ENCODE measurements around the gene TMC8.
"Not testable (repeated sequence)": the region's sequence is repeated elsewhere in the genome, so short reads cannot be mapped to it uniquely, and the experiment has no call there.

The TMC8 gene

DNA sequence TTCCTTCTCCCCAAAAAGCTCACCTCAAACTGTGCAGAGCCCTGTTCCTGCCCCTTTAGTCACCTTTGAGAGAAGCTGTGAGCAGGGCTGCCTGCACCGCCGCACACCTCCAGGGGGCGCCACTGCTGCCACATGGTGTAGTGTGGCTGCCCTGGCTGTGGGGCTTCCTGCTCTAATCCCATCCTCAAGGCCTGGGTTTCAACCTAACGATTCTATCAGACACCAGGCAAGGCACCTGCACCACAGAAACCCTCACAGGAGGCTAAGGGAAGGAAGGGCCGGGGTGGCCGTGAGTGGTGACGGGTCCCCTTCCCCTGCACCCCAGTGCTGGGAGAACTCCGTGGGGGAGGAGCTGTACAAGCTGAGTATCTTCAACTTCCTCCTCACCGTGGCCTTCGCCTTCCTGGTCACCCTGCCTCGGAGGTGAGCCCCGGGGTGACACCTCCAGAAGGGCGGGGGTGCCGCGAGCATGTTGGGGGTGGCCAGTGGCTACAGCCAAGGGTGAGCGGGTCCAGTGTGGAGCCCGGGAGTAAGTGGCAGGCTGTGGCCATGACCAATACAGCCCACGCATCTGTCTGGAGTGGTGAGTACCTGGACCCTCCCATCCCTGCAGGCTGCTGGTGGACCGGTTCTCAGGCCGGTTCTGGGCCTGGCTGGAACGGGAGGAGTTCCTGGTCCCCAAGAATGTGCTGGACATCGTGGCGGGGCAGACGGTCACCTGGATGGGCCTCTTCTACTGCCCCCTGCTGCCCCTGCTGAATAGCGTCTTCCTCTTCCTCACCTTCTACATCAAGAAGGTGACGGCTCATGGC, 7.0 kb downstream of the TMC8 start:
- DNase-seq: no peak

DNA sequence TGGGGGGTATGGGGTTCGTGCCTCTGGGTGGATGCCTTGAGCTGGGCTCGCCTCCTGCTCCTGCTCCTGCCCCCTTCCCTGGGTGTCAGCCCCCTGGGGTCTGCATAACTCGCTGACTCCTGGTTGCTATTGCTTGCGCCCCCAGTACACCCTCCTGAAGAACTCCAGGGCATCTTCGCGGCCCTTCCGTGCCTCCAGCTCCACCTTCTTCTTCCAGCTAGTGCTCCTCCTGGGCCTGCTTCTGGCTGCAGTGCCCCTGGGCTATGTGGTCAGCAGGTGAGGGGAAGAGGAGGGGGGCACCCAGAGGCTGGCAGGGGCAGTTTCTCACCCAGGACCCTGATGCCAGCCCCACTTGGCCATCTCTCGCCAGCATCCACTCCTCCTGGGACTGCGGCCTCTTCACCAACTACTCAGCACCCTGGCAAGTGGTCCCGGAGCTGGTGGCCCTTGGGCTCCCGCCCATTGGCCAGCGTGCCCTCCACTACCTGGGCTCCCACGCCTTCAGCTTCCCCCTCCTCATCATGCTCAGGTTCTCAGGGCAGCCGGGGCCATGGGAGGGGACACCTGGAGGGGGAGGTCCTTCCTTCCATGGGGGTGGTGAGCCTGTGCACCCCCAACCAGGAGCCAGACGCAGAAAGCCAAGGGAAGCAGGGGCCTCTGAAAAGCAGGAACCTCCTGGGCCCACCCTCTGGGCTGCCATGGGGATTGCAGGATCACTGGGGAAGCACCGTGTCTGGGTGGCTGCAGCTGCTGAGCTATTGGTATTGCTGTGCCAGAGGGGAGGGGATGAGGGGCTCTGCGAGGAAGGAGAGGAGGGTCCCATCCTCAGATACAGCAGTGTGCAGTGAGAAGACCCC, 7.9 kb downstream of the TMC8 start:
- no peak for DNase-seq

DNA sequence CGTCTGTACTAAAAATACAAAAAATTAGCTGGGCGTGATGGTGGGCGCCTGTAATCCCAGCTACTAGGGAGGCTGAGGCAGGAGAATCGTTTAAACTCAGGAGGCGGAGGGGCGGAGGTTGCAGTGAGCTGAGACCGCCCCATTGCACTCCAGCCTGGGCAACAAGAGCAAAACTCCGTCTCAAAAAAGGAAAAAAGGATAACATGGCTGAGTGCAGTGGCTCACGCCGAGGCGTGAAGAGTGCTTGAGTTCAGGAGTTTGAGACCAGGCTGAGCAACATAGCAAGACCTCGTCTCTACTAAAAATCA, 9.2 kb downstream of the TMC8 start:
- DNase-seq: not testable (repeated sequence)

DNA sequence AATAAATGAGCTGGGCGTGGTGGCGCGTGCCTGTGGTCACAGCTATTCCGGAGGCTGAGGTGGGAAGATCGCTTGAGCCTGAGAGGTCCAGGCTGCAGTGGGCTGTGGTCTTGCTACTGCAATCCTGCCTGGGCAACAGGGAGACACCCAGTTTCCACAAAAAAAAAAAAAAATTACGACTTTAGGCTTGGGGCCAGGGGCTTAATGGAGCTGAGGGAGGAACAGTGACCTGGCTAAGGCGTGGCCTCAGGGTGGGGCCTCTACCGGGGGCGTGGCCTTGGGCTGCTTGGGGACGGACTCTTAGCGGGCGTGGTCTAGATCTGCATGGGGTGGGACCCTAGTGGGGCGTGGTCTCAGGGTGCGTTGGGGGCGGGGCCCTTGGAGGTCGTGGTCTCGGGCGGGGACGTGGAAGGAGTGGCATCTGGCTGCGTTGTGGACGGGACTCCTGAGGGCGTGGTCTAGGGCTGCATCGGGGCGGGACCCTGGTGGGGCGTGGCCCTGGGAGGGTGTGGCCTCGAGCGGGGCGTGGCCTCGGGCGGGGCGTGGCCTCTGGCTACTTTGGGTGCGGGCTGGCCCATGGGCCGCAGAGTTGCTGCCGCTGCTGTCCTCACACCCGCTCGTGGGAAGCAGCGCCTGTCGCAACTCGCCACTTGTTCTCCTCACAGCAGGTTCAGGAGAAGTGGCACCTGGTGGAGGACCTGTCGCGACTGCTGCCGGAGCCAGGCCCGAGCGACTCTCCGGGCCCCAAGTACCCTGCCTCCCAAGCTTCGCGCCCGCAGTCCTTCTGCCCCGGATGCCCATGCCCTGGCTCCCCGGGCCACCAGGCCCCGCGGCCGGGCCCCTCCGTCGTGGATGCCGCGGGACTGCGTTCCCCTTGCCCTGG, 9.8 kb downstream of the TMC8 start:
- DNase-seq: peak; percentile 100

DNA sequence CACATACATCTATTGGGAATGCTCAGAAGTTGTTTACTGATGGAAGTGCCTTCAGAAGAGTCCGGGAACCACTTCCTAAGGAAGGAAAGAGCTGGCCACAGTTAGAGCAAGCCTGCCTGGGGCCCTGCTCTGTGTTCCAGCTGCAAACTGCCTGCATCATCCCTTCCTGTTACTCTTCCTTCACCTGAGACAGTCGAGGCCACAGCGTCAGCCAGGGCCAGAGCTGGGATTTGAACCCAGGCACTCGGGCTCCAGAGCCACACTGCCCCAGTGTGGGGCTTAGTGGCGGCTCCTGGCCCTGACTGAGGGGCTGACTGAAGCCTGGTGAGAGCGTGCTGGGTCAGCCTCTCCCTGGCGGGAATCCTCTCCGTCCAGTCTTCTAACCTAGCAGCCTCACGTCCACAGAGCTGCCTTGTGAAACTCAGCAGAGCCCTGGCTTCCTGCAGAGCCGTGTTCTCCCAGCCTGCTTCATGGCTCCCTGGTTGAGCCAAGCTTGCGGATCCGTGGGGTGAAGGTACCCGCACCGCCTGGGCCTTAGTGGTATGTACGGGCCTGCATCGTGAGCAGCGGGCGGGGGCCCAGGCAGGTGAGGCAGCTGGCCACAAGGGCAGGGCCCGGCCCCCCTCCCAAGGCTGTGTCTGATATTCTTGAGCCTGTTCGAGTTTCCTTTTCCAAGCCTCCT, 11.0 kb downstream of the TMC8 start:
- DNase-seq: peak; percentile 81

DNA sequence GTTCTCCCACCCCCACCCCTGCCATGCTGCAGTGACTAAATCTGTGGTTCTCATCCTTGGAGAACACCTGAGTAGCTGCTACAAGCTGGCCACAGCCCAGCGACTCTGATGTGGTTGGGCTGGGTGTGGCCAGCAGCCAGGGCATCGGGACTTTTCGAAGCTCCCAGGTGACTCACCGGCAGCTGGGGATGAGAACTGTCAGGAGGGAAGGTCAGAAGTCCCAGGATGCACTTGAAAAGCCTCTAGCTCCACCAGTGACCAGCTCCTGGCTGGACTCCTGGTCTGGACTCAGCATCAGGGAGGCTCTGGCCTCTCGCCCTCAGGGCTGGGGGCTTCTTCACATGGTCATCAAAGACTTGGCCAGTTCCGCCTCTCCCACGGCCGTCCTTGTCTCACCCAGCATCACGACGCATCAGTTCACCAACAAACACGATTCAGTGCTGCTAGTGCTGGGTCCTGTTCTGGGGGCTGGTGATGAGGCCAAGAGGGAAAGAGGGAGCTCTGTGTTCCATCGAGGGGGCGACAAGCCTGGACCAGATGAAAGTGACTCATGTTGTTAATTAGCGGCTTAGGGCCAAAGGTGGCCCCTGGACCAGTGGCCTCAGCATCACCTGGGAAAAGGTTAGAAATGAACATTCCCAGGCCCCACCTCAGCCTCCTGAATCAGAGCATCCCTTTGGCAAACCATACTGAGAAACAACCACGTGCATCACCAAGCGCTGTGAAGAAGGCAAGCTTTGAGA, 11.7 kb downstream of the TMC8 start:
- DNase-seq: peak; percentile 98

DNA sequence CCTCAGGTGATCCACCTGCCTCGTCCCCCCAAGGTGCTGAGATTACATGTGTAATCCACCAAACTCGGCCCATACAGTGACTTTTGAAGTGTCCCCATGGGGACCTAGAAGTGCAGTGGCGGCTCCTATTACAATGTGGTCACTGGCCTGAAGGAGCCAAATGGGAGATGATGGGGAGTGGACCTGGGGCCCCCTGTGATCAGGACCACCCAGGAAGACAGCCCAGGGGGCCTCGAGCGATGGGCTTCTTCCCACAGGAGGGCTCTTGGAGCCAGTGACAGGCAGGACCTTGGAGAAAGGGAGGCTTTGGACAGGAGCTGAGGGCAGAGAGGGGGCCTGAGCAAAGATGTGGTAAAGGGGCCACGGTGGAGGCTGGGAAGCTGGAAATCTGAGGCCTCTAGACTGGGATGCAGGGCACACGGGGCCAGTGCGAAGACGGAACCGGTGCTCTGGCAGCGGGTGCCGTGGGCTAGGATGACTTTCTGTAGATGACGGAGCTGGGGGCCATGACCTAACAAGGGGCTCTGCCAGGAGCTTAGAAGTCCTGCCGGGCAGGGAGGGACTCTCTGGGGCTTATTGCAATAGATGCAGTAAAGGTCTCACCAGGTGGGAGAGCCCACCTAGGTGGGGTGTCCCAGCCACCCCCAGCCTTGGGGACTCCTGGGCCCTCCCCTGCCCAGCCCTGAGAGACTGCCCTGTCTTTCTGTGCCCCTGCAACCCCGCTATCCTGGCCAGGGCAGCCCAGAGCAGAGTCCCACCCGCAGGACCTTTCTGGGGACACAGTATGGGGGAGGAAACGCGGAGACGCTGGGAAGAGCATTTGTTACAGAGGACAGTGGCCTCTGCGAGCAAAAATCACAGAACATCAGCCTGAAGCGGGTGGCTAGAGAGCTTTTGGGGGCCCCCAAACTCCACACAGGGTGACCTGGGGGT, 12.9 kb downstream of the TMC8 start:
- DNase-seq: no peak

DNA sequence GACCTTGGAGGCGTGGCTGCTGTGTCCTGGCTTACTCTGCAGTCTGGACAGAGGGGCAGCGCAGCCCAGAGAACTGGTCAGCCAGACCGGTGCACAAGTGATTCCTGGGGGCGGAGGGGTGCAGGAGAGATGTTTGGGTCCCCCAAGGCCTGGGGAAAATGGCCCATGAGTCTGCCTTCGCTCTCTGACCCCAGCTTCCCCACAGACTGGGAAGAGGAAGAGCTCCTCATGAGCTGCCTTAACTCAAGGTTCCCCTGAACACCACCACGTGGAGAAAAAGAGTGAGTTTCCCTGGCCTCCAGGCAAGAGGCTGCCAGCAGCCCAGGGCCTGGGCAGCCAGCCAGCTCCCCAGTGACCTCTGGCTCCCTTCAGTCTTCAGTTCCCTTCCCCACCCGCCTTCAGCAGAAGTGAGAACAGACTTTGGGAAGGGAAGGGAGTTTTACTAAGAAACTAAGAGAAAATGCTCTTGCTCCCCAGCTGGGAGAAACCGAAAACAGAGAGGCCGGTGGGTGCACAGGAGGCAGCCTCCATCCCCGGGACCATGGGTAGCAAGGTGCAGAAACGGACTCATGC, 13.7 kb downstream of the TMC8 start:
- no peak for DNase-seq

DNA sequence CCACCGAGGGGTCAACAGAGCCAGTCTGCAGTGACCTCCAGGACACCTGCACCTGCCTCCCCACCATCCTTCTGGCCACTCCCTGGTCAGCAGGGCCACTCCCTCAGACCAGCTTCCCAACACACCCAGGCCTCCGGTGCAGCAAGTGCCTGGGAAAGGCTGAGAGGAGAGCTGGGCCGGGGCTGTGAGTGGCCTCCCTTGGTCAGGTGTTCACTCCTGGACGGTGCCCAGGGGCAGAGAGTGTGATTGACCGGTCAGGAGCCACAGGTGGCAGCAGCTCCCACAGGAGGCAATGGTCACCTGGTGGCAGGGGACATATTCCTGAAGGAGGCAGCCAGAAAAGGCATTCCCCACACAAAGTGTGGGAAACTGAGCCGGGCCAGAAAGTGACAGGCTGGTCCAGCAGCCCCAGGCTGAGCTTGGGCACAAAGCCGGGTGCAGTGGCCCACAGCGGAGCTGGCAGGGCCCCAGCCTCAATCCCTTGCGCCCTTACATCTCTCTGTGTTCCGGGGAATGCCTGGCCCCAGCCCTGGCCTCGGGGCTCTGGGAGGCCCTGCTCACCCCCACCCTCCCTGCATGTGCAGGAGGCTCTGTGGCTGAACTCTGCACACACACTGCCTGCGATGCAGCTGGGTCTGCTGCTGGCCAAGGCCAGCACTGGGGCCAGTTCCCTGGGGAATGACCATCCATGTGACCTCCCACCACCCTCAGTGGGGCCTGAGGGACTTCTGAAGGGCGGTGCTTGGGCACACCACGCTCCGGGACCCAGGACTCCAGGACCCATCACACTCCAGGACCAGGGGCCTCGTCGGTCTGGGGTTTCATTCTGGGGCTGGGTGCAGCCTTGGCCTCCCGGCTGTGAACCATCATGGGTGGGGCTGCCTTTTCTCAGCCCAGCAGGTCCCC, 14.4 kb downstream of the TMC8 start:
- DNase-seq: no peak

DNA sequence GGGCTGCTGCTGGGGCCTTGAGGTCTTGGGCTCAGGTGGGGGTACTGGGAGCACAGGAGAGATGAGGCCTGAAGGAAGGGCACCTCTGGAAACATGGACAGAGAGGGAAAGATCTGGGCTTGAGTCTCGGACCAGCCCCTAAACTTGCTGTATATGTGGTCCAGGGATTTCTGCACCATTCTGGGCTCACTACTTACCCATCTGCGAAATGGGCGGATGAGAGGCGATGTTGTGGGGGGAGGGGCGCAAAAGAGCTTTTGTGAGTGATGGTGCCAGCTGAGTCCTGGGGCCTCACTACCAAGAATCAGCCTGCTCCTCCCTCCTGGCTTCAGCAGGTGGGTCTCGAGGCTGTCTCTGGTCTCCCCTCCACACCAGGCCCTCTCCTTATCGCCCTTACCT, 15.9 kb downstream of the TMC8 start:
- DNase-seq: no peak

DNA sequence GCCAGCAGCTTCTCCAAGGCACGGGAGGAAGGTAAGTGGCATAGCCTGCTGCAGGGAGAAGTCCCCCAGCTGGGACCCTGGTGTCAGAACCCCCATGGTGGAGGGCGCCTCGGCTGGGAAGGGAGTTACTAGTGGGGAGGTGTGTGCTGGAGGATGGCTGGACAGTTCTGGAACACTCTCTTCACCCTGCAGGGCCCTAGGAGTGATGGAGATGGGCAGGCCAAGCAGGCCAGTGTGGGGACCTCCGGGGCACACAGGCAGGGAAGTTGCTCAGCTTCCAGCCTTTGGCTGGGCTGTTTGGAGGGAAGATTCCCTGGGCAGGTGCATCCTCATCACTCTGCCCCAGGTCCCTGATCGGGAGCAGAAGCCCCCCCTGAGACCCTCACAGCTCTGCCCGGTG, 16.3 kb downstream of the TMC8 start:
- DNase-seq: no peak

DNA sequence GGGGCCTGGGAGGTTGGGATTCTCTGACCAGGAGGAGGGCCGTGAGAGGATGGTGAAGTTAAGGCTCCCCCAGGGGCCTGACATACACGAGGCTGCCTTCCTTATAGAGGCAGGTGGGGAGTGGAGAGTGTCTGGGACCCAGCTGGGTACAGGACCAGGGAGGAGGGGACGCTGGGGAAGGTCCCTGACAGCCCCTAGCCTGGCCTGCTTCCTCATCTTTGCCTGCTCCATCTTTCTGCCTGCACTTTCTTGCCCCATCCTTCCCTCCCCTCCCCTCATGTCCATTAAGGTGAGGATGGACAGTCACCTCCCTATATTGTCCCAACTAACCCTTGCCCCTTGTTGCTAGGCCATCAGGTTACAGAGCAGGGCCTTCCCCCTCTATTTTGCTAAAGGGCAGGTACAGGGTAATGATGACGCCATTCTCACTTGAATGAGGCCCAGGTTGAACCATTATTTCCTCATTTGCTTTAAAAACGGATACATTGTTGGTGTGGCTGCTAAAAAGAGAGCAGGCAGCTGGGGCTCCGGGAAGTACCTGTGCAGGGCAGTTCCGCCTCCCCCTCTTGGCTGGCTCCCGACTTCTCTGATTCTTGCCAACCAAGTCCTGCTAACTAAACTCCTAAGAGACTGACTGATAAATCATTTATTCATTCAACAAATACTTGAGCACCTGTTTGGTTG, 16.9 kb downstream of the TMC8 start:
- no peak for DNase-seq

DNA sequence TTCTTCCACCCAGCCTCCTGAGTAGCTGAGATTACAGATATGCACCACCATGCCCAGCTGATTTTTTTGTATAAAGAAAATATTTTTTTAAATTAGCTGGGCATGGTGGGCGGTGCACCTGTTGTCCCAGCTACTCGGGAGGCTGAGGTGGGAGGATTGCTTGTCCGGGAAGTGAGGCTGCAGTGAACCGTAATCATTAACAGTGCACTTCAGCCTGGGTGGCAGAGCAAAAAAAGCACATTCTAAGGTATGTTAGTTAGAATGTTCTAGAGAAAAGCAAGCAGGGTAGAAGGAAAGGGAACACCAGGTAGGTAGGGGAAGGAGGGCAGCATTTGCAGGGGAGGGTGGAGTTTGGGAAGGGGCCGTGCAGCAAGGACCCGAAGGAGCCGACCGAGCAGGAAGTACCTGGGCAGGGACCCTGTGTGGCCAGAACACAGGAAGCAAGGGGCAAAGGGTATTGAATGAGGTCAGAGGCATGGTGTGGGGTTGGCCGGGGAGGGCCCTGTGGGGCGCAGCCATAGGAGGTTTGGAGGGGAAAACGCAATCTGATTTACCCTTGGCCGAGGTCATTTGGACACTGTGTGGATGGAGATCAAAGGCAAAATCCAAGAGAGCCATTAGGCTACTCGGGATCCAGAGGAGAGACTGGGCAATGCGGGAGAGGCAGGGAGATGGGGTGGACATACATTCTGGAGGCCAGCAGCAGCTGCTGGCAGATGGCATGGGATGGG, 17.9 kb downstream of the TMC8 start:
- DNase-seq: no peak

DNA sequence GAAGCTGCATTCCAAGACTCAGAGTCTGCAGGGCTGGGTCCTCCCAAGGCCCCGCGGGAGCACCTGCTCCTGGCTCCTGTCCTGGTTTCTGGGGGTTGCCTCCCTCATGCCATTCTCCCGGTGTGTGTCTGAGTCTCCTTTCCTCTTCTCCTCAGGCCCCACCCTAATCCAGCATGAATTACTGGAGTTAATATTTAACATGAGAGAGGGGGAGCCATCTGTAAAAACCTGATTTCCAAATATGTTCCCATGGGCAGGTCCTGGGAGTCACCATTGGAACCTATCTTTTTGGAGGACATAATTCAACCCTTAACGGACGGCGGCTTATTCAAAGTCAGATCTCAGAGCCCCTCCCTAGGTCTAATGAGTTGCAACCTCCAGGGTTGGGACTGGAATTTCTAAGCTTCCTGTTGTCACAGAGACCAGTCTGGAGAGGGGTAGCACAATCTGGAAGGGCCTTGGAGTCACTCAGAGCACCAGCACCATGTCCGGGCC, 21.0 kb downstream of the TMC8 start:
- peak; percentile 93 for DNase-seq

DNA sequence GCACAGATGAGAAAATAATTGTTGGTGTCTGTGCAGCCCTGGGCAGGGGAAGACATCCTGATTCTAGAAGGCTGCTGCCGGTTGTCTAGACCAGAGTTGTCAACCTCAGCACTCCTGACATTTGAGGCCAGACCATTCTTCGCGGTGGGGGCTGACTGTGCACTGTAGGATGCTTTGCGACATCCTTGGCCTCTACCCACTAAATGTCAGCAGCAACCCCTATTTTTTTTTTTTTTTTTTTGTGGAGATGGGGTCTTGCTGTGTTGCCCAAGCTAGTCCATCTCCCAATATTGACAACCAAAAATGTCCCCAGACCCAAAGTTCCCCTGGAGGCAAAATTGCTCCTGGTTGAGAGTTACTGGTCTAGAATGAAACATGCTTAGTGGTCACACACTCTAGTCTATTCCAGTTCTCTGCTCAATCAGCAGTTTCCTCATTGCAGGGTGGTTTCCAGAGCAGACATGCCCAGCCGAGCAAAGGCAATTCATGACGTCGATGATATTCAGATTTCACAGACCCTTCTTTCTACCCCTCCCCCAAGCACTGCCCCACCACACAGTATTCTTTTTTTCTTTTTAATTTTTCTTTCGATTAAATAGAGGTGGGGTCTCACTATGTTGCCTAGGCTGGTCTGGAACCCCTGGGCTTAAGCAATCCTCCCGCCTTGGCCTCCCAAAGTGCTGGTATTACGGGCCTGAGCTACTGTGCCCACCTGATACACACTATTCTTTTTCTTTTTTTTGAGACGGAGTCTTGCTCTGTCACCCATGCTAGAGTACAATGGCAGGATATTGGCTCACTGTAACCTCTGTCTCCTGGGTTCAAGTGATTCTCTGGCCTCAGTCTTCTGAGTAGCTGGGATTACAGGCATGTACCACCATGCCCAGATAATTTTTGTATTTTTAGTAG, 24.6 kb downstream of the TMC8 start:
- peak; percentile 50 for DNase-seq

DNA sequence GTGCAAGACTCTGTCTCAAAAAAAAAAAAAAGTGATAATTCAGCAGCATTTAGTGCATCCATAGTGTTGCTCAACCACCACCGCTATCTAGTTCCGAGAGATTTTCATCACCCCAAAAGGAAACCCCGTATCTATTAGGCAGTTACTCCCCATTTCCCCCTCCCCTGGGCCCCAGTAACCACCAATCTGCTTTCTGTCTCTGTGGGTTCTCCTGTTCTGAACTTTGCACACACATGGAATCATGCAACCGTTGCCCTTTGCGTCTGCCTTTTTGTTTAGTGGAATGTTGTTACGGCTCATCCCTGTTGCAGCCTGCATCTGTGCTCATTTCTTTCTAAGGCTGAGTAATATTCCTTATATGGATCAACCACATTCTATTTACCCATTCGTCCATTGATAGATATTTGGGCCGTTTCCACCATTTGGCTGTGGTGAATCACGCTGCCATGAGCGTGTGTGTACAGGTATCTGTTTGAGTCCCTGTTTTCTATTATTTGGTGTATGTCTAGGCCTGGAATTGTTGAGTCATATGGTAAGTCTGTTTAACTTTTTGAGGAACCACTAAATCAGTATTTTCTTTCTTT, 29.1 kb downstream of the TMC8 start:
- DNase-seq: no peak

Data from islet precursor cell (in vitro differentiated cells).